ENCODE measurements around the gene NSUN7. TPM values are rescaled to one million over a fixed set of nuclear protein-coding genes. Genes with fewer than 3 reads are reported as not detected.

Gene NSUN7
- total RNA-seq, 4 donors from 2014 or later, result 6.8 to 14.1 (median 12.2) TPM; not detected in 1

DNA sequence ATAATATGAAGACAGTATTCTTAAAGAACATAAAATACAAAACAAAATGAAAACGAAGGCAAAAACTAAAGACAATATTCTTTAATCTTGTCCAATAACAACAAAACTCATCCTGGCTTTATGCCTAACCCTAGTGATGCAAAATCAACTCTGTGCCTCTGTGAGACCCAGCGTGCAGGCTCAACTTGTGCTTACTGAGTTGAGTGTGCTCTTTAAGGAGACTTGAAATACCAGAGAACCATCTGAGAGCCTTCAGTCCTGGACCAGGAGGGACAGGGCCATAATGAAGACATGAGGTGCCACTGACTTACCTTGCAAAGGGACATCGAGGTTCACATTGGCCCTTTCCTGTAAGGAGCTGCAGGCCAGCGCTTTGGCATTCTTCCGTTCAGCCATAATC lies 77.1 kb downstream of the NSUN7 start:
- intact Hi-C loops (cut with DNase I; ENCODE audit: low total_unique reads), result no loop called here
- Histone ChIP-seq H3K27ac (no peak overlapping the region), H3K36me3 (no peaks in the 10 kb centered on the region)

DNA sequence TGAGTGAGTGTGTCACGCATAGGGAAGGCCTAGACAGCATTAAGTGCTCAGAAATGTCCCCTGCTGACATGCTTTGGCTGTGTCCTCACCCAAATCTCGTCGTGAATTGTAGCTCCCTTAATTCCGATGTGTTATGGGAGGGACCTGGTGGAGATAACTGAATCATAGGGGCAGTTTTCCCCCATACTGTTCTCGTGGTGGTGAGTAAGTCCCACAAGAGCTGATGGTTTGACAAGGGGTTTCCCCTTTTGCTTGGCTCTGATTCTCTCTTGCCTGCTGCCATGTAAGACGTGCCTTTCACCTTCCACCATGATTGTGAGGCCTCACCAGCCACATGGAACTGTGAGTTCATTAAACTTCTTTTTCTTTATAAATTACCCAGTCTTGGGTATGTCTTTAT lies 78.0 kb downstream of the NSUN7 start:
- H3K4me1 ChIP-seq, result no peaks in the 10 kb centered on the region
- intact Hi-C loops (cut with DNase I; ENCODE audit: low total_unique reads), result no loop called here
- TF ChIP-seq POLR2A (IDR thresholded peaks at IDR 0.05), result no peak
- TF ChIP-seq, protein P1, sequence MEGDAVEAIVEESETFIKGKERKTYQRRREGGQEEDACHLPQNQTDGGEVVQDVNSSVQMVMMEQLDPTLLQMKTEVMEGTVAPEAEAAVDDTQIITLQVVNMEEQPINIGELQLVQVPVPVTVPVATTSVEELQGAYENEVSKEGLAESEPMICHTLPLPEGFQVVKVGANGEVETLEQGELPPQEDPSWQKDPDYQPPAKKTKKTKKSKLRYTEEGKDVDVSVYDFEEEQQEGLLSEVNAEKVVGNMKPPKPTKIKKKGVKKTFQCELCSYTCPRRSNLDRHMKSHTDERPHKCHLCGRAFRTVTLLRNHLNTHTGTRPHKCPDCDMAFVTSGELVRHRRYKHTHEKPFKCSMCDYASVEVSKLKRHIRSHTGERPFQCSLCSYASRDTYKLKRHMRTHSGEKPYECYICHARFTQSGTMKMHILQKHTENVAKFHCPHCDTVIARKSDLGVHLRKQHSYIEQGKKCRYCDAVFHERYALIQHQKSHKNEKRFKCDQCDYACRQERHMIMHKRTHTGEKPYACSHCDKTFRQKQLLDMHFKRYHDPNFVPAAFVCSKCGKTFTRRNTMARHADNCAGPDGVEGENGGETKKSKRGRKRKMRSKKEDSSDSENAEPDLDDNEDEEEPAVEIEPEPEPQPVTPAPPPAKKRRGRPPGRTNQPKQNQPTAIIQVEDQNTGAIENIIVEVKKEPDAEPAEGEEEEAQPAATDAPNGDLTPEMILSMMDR (IDR thresholded peaks at IDR 0.05), result no peak
- no peaks in the 10 kb centered on the region for H3K27me3 ChIP-seq
- no peaks in the 10 kb centered on the region for H3K36me3 ChIP-seq
- DNase-seq, result no peak
- H3K27ac ChIP-seq, result no peak overlapping the region
- no peak overlapping the region for H3K4me3 ChIP-seq
- no peaks in the 10 kb centered on the region for H3K9me3 ChIP-seq

More for the DNA sequence above, 77.1 kb downstream of the NSUN7 start:
- no peaks in the 10 kb centered on the region for H3K4me1 ChIP-seq
- no peak for DNase-seq
- H3K27me3 ChIP-seq, result no peaks in the 10 kb centered on the region
- no peak for TF ChIP-seq POLR2A (IDR thresholded peaks at IDR 0.05)
- TF ChIP-seq, protein P1 (IDR thresholded peaks at IDR 0.05), result no peak
- H3K4me3 ChIP-seq, result no peak overlapping the region
- H3K9me3 ChIP-seq, result no peaks in the 10 kb centered on the region

DNA sequence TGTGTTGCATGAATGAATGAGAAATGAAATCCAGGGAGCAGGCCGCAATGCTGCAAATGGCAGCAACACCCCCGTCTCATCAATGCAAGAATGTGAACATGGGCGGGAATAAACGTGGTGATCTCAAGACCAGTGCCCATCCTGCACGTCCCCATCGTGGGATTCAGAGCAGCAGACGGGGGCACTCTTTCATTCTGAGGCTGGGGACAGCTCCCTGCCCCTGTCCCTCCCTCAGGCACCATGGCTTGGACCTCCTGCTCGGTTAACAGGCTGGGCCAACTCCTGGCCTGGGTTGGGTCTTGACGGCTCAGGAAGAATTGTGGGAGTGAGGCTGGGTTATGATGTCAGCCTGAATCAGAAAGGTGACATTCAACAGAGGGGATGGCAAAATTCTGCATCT lies 78.9 kb downstream of the NSUN7 start:
- H3K27me3 ChIP-seq, result no peaks in the 10 kb centered on the region
- intact Hi-C loops (cut with DNase I; ENCODE audit: low total_unique reads), result no loop called here
- no peak overlapping the region for H3K4me3 ChIP-seq
- TF ChIP-seq, protein P1 (IDR thresholded peaks at IDR 0.05), result no peak
- no peak for TF ChIP-seq POLR2A (IDR thresholded peaks at IDR 0.05)
- H3K36me3 ChIP-seq, result no peaks in the 10 kb centered on the region
- no peak overlapping the region for H3K27ac ChIP-seq
- no peaks in the 10 kb centered on the region for H3K9me3 ChIP-seq
- DNase-seq, result no peak
- H3K4me1 ChIP-seq, result no peaks in the 10 kb centered on the region

DNA sequence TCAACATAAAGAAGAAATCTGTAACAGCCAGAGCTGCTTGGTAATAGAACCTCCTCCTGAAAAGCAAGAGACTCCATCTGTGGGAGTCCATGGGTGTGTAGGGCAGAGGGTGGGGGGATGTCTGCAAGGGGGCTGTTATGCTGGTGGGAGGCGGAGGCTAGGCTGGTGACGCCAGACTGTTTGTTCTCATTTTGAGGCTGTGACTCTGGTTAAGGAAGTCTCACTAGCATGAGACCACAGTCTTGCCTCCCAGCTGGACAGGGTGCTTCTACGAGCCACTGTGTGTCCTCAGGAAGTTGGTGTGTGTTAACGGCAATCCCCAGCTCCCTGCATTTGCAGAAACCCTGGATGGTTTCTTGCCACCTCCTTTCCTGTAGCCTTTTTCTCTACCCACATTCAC lies 79.8 kb downstream of the NSUN7 start:
- Histone ChIP-seq H3K36me3 (no peaks in the 10 kb centered on the region), H3K27me3 (no peaks in the 10 kb centered on the region), H3K9me3 (no peaks in the 10 kb centered on the region), H3K4me3 (no peak overlapping the region), H3K4me1 (no peaks in the 10 kb centered on the region), H3K27ac (no peak overlapping the region)
- no peak for DNase-seq
- intact Hi-C loops (cut with DNase I; ENCODE audit: low total_unique reads), result no loop called here
- no peak for TF ChIP-seq POLR2A (IDR thresholded peaks at IDR 0.05)
- TF ChIP-seq, protein P1 (IDR thresholded peaks at IDR 0.05), result no peak

DNA sequence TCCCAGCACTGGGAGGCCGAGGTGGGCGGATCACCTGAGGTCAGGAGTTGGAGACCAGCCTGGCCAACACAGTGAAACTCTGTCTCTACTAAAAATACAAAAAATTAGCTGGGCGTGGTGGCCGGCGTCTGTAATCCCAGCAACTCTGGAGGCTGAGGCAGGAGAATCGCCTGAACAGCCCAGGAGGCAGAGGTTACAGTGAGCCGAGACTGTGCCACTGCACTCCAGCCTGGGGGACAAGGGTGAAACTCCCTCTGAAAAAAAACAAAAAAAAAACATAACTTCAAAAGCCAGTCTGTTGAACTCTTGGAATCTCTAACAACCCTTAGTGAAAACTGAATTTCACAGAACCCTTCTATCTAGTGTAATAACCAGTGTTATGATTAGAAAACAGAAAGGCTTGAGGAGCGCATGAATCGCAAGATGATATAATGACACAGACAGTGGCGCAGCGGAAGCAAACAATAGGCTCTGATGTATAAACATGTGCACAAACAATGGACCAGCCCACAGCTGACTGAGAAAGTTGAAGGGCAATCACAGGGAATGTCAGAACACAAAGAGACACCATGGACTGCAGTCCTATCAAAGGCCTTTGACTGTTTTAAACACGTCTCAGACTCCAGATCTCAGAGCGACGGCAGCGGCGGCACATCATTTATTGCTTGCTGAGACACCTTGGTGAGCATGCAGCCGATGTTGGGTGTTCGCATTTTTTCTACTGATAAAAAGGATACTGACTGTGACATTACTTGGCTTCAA lies 81.6 kb downstream of the NSUN7 start:
- TF ChIP-seq POLR2A (IDR thresholded peaks at IDR 0.05), result no peak
- TF ChIP-seq, protein P1 (IDR thresholded peaks at IDR 0.05), result no peak
- no peaks in the 10 kb centered on the region for H3K4me1 ChIP-seq
- H3K36me3 ChIP-seq, result no peaks in the 10 kb centered on the region
- DNase-seq, result no peak
- H3K27ac ChIP-seq, result no peak overlapping the region
- intact Hi-C loops (cut with DNase I; ENCODE audit: low total_unique reads), result no loop called here
- no peaks in the 10 kb centered on the region for H3K9me3 ChIP-seq
- no peaks in the 10 kb centered on the region for H3K27me3 ChIP-seq
- no peak overlapping the region for H3K4me3 ChIP-seq

Data from uterus (tissue), 4 donors.